Panc1 (cell line): ENCODE results near the gene B3GALNT1. TPM values are rescaled to one million over a fixed set of nuclear protein-coding genes. Genes with fewer than 3 reads are reported as not detected.
A peak's percentile ranks its signal among the peaks of the same experiment; 100 is the strongest.

Source experiments
- ATAC-seq: fragments of 200-7000 bp; cut with Tn5 transposase; 2 replicates; pipeline ENCODE4 v1.9.1; 2020; ENCODE audit warnings: mild to moderate bottlenecking, moderate library complexity
- BruUV-seq: library from RNA; stranded (reverse); fragments of 400-500 nt; replicated peaks from 2 replicates; lab custom pipeline; 2021; lab: Mats Ljungman, UMichigan
- CTCF ChIA-PET: fragments of 300-600 bp; sonication (Branson Sonifier 250); formaldehyde crosslinking; loops from one replicate; lab custom pipeline; 2022; ENCODE audit warnings: antibody characterized with exemption; lab: Charles Lee
- POLR2A ChIA-PET: fragments of 300-600 bp; sonication (Branson Sonifier 250); formaldehyde crosslinking; loops from one replicate; lab custom pipeline; 2022; ENCODE audit warnings: antibody characterized with exemption; lab: Charles Lee
- DNase-seq: peaks from one replicate; pipeline ENCODE4 v3.0.0-alpha.2; 2010; ENCODE audit warnings: low read depth, low spot score
- H3K27ac ChIP-seq: 2 replicates; pipeline ENCODE4 v1.5.1; 2011; ENCODE audit warnings: mild to moderate bottlenecking, low read length, inconsistent platforms
- H3K27me3 ChIP-seq: fragments of 200-500 bp; sonication (Bioruptor generic); 2 replicates; pipeline ENCODE4 v1.6.0; 2014; ENCODE audit warnings: low read length, inconsistent platforms; ENCODE audit not compliant: control insufficient read depth, insufficient read depth
- H3K36me3 ChIP-seq: fragments of 200-500 bp; sonication (Bioruptor generic); 2 replicates; pipeline ENCODE4 v1.5.1; 2014; ENCODE audit warnings: inconsistent platforms, mild to moderate bottlenecking, low read length, moderate library complexity; ENCODE audit not compliant: control insufficient read depth, insufficient read depth
- H3K4me1 ChIP-seq: 2 replicates; pipeline ENCODE4 v1.5.1; 2011; ENCODE audit warnings: inconsistent platforms, mild to moderate bottlenecking, low read length, moderate library complexity; ENCODE audit not compliant: control insufficient read depth, insufficient read depth
- H3K4me3 ChIP-seq, 2 experiments: 2 replicates each; pipeline ENCODE4 v1.5.1; 2011 to 2012; ENCODE audit warnings: low read depth in 2 of 2, low read length in 2 of 2, mild to moderate bottlenecking in 2 of 2, inconsistent platforms in 1 of 2, moderate library complexity in 1 of 2
- H3K9me3 ChIP-seq: fragments of 200-500 bp; sonication (Bioruptor generic); 2 replicates; pipeline ENCODE4 v1.5.1; 2014; ENCODE audit warnings: low read depth, mild to moderate bottlenecking, inconsistent platforms, low read length, moderate library complexity; ENCODE audit not compliant: control insufficient read depth, insufficient read depth
- POLR2AphosphoS5 ChIP-seq: IDR thresholded peaks from 2 replicates; pipeline ENCODE4 v1.6.1; 2012; ENCODE audit warnings: mild to moderate bottlenecking, low read depth, low read length, moderate library complexity
- SIN3A ChIP-seq: IDR thresholded peaks from 2 replicates; pipeline ENCODE4 v1.6.1; 2012; ENCODE audit warnings: low read depth, mild to moderate bottlenecking, low read length, moderate library complexity, borderline replicate concordance; ENCODE audit not compliant: insufficient read depth
- TCF7L2 ChIP-seq: IDR thresholded peaks from 2 replicates; pipeline ENCODE4 v1.6.1; 2011; ENCODE audit warnings: mild to moderate bottlenecking, low read depth, low read length, inconsistent platforms
- in situ Hi-C: cut with HindIII; loops from 2 replicates; pipeline ENCODE4 v1.10.0; 2016; ENCODE audit warnings: low sequenced_read_pairs, low pct_unique_long_range_greater_than_20kb
- intact Hi-C: fragments of 100-400 bp; cut with micrococcal nuclease; formaldehyde crosslinking; loops from one replicate; pipeline ENCODE4 v1.10.0; 2022; ENCODE audit not compliant: unreplicated experiment
- total RNA-seq: library from RNA; stranded (reverse); gene quantifications from one replicate; pipeline ENCODE4 v1.2.1, GENCODE V29; 2021; ENCODE audit not compliant: unreplicated experiment
- TF ChIP-seq, protein P1 (sequence below), 2 experiments: IDR thresholded peaks; 2 replicates each; pipeline ENCODE4 v1.6.1; 2011 to 2012; ENCODE audit warnings: low read depth in 2 of 2, control low read depth in 1 of 2, low read length in 1 of 2, mild to moderate bottlenecking in 1 of 2, moderate library complexity in 1 of 2; ENCODE audit not compliant: insufficient read depth in 1 of 2
- TF ChIP-seq, protein P2 (sequence below): fragments of 450-650 bp; IDR thresholded peaks from 2 replicates; pipeline ENCODE4 v1.5.1; 2017; ENCODE audit warnings: mild to moderate bottlenecking

B3GALNT1 gene
- total RNA-seq, 1 experiment from 2014 or later: 31.1 TPM

GRCh38 chr3:161107311-161107710 is 2.2 kb upstream of the B3GALNT1 start:
- Histone ChIP-seq H3K27ac (no peak overlapping the region), H3K4me3 (no peak overlapping the region), H3K9me3 (no peaks in the 10 kb centered on the region), H3K27me3 (no peaks in the 10 kb centered on the region), H3K36me3 (no peaks in the 10 kb centered on the region), H3K4me1 (peaks cover 6% of the 10 kb centered on the region)
- in situ Hi-C loops (no loop called here), intact Hi-C loops (loop anchor here (5.0 kb wide), 1 partner anchor 115 kb away; the partner anchor contains the start of gene NMD3)
- no peak for ATAC-seq
- TF ChIP-seq POLR2AphosphoS5: no peak
- TF ChIP-seq, protein P1, sequence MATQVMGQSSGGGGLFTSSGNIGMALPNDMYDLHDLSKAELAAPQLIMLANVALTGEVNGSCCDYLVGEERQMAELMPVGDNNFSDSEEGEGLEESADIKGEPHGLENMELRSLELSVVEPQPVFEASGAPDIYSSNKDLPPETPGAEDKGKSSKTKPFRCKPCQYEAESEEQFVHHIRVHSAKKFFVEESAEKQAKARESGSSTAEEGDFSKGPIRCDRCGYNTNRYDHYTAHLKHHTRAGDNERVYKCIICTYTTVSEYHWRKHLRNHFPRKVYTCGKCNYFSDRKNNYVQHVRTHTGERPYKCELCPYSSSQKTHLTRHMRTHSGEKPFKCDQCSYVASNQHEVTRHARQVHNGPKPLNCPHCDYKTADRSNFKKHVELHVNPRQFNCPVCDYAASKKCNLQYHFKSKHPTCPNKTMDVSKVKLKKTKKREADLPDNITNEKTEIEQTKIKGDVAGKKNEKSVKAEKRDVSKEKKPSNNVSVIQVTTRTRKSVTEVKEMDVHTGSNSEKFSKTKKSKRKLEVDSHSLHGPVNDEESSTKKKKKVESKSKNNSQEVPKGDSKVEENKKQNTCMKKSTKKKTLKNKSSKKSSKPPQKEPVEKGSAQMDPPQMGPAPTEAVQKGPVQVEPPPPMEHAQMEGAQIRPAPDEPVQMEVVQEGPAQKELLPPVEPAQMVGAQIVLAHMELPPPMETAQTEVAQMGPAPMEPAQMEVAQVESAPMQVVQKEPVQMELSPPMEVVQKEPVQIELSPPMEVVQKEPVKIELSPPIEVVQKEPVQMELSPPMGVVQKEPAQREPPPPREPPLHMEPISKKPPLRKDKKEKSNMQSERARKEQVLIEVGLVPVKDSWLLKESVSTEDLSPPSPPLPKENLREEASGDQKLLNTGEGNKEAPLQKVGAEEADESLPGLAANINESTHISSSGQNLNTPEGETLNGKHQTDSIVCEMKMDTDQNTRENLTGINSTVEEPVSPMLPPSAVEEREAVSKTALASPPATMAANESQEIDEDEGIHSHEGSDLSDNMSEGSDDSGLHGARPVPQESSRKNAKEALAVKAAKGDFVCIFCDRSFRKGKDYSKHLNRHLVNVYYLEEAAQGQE (IDR thresholded peaks at IDR 0.05; ENCODE audit: insufficient read depth in 1 of 2, low read depth in 2 of 2, low read length in 1 of 2): no peak
- TF ChIP-seq, protein P2, sequence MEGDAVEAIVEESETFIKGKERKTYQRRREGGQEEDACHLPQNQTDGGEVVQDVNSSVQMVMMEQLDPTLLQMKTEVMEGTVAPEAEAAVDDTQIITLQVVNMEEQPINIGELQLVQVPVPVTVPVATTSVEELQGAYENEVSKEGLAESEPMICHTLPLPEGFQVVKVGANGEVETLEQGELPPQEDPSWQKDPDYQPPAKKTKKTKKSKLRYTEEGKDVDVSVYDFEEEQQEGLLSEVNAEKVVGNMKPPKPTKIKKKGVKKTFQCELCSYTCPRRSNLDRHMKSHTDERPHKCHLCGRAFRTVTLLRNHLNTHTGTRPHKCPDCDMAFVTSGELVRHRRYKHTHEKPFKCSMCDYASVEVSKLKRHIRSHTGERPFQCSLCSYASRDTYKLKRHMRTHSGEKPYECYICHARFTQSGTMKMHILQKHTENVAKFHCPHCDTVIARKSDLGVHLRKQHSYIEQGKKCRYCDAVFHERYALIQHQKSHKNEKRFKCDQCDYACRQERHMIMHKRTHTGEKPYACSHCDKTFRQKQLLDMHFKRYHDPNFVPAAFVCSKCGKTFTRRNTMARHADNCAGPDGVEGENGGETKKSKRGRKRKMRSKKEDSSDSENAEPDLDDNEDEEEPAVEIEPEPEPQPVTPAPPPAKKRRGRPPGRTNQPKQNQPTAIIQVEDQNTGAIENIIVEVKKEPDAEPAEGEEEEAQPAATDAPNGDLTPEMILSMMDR: no peak
- no peak for TF ChIP-seq TCF7L2
- no peak for TF ChIP-seq SIN3A
- DNase-seq: no peak
- no TSS peak for BruUV-seq
- ChIA-PET POLR2A (no interaction called here), CTCF (no interaction called here)

DNA sequence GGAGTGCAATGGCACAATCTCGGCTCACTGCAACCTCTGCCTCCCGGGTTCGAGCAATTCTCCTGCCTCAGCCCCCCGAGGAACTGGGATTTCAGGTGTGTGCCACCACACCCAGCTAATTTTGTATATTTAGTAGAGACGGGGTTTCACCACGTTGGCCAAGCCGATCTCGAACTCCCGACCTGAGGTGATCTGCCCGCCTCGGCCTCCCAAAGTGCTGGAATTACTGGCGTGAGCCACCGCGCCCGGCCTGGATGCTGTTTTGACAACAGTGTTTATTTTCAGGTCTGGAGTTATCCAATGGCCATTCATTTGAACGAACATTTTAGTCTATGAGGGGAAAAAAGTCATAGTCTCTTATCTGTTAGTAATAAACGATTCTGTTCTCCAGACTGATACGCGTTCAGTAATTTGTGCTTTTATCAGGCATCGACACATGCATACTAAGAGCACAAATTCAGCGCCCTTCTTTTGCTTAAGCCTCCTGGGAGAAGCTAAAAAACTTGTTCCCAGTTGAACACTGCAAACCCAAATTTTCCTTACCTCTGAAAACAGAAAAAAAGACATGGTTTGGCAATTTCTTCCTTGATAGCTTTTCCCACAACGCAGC is 1.3 kb downstream of the B3GALNT1 start:
- in situ Hi-C loops (no loop called here), intact Hi-C loops (no loop called here)
- Histone ChIP-seq H3K36me3 (no peaks in the 10 kb centered on the region), H3K4me3 (peak overlapping the region; percentile 67 to 72), H3K4me1 (peaks cover 6% of the 10 kb centered on the region), H3K27me3 (no peaks in the 10 kb centered on the region), H3K9me3 (no peaks in the 10 kb centered on the region), H3K27ac (peak overlapping the region; percentile 87)
- CTCF ChIA-PET: no interaction called here
- POLR2A ChIA-PET: no interaction called here
- TSS peak; percentile 60 for BruUV-seq
- no peak for ATAC-seq
- TF ChIP-seq SIN3A: no peak
- TF ChIP-seq TCF7L2: no peak
- TF ChIP-seq, protein P2: no peak
- no peak for DNase-seq
